ENCODE measurements around the gene TRANK1. TPM values are rescaled to one million over a fixed set of nuclear protein-coding genes. Genes with fewer than 3 reads are reported as not detected.

TRANK1 gene
- total and polyA plus RNA-seq, 12 donors, result 5.0 to 28.0 (median 14.0) TPM

- intact Hi-C loops (cut with DNase I), result no loop called here
- DNase-seq, result no peak
These were observed 73.3 kb downstream of the TRANK1 start for GRCh38 chr3:36871379-36872126.

GRCh38 chr3:36868614-36869436, 76.0 kb downstream of the TRANK1 start:
- no peaks in the 10 kb centered on the region for H3K27me3 ChIP-seq
- H3K27ac ChIP-seq, result no peak overlapping the region
- no peak overlapping the region for H3K4me3 ChIP-seq
- no peak for TF ChIP-seq POLR2A (IDR thresholded peaks at IDR 0.05)
- TF ChIP-seq CTCF (IDR thresholded peaks at IDR 0.05), result peak; percentile 57 to 79 (median 69)
- no peaks in the 10 kb centered on the region for H3K9me3 ChIP-seq (replicated peaks in 1 of 3)
- 18 to 24% (median 19%) methylated on average over 2 of the region's 2 CpGs for WGBS, 4 donors
- peak; percentile 37 to 76 (median 49) for DNase-seq
- no peaks in the 10 kb centered on the region for H3K4me1 ChIP-seq (replicated peaks in 1 of 2)
- peaks cover 0 to 13% of the 10 kb centered on the region in 2 donors for H3K36me3 ChIP-seq (replicated peaks in 1 of 2)
- intact Hi-C loops (cut with DNase I), result loop anchor here (5.0 kb wide), 2 partner anchors 132 to 137 kb away; no protein-coding TSS in a partner anchor

More at GRCh38 chr3:36871379-36872126, 73.3 kb downstream of the TRANK1 start:
- Histone ChIP-seq H3K4me1 (replicated peaks in 1 of 2) (no peaks in the 10 kb centered on the region), H3K27ac (no peak overlapping the region), H3K9me3 (replicated peaks in 1 of 3) (no peaks in the 10 kb centered on the region), H3K36me3 (replicated peaks in 1 of 2) (peaks cover 0 to 6% of the 10 kb centered on the region in 2 donors), H3K4me3 (no peak overlapping the region), H3K27me3 (no peaks in the 10 kb centered on the region)
- 88 to 97% (median 94%) methylated on average over 2 of the region's 2 CpGs for WGBS, 4 donors
- TF ChIP-seq POLR2A (IDR thresholded peaks at IDR 0.05) (no peak), CTCF (IDR thresholded peaks at IDR 0.05) (no peak)

- Histone ChIP-seq H3K27me3 (no peaks in the 10 kb centered on the region), H3K4me1 (replicated peaks in 1 of 2) (no peaks in the 10 kb centered on the region), H3K36me3 (replicated peaks in 1 of 2) (peaks cover 0 to 7% of the 10 kb centered on the region in 2 donors), H3K27ac (no peak overlapping the region), H3K4me3 (no peak overlapping the region), H3K9me3 (replicated peaks in 1 of 3) (no peaks in the 10 kb centered on the region)
- 90 to 91% (median 90%) methylated on average over 7 of the region's 7 CpGs for WGBS, 4 donors
- intact Hi-C loops (cut with DNase I), result loop anchor here (5.0 kb wide), 2 partner anchors 131 to 136 kb away; no protein-coding TSS in a partner anchor
- TF ChIP-seq POLR2A (IDR thresholded peaks at IDR 0.05) (no peak), CTCF (IDR thresholded peaks at IDR 0.05) (no peak)
- no peak for DNase-seq
These were observed 77.0 kb downstream of the TRANK1 start for GRCh38 chr3:36867810-36868209.

- 81 to 91% (median 86%) methylated on average over 2 of the region's 2 CpGs for WGBS, 4 donors
- Histone ChIP-seq H3K9me3 (replicated peaks in 1 of 3) (no peaks in the 10 kb centered on the region), H3K4me1 (replicated peaks in 1 of 2) (no peaks in the 10 kb centered on the region), H3K36me3 (replicated peaks in 1 of 2) (peaks cover 0 to 7% of the 10 kb centered on the region in 2 donors), H3K27me3 (no peaks in the 10 kb centered on the region), H3K27ac (no peak overlapping the region), H3K4me3 (no peak overlapping the region)
- no peak for TF ChIP-seq POLR2A (IDR thresholded peaks at IDR 0.05)
- intact Hi-C loops (cut with DNase I), result loop anchor here (5.0 kb wide), 2 partner anchors 129 to 134 kb away; no protein-coding TSS in a partner anchor
- no peak for DNase-seq
These were observed 78.5 kb downstream of the TRANK1 start for GRCh38 chr3:36866368-36866767.

Data from adrenal gland (tissue), 12 donors.